GM12878 (cell line): ENCODE data around the gene ADAP1. TPM values are rescaled to one million over a fixed set of nuclear protein-coding genes. Genes with fewer than 3 reads are reported as not detected.

Experiments
- ATAC-seq: fragments of 200-7000 bp; cut with Tn5 transposase; 3 replicates; pipeline ENCODE4 v1.9.1; 2020; ENCODE audit warnings: mild to moderate bottlenecking, moderate library complexity
- BruUV-seq: library from RNA; stranded (reverse); fragments of 400-500 nt; replicated peaks from 2 replicates; lab custom pipeline; 2021; lab: Mats Ljungman, UMichigan
- CTCF ChIA-PET: fragments of 300-600 bp; sonication (Branson Sonifier 250); formaldehyde crosslinking; extraction: SDS; loops from one replicate; lab custom pipeline; 2021; ENCODE audit warnings: inconsistent platforms; lab: Yijun Ruan, JAX
- POLR2A ChIA-PET: fragments of 350-600 bp; formaldehyde crosslinking; extraction: SDS; loops from one replicate; lab custom pipeline; 2021; ENCODE audit warnings: inconsistent platforms; lab: Charles Lee
- RAD21 ChIA-PET: fragments of 300-600 bp; sonication (Branson Sonifier 250); formaldehyde crosslinking; loops from one replicate; lab custom pipeline; 2023; ENCODE audit warnings: antibody characterized with exemption; ENCODE audit not compliant: unreplicated experiment; lab: Charles Lee
- SMC1A ChIA-PET: fragments of 300-600 bp; sonication (Branson Sonifier 250); formaldehyde crosslinking; loops from one replicate; lab custom pipeline; 2023; ENCODE audit not compliant: unreplicated experiment, uncharacterized antibody; lab: Charles Lee
- DNase-seq: peaks from one replicate; pipeline ENCODE4 v3.0.0-alpha.2; 2011; ENCODE audit warnings: low read depth, low spot score
- FAIRE-seq: peaks from 3 replicates; lab custom pipeline; 2011; peaks lifted over from hg19 to GRCh38; lab: Jason Lieb, UNC
- H2AFZ ChIP-seq: 2 replicates; pipeline ENCODE4 v1.6.0; 2011; ENCODE audit warnings: low read depth, low read length, control low read depth; ENCODE audit not compliant: control insufficient read depth
- H3K27ac ChIP-seq: 2 replicates; pipeline ENCODE4 v1.5.1; 2011; ENCODE audit warnings: control low read depth; ENCODE audit not compliant: control insufficient read depth, insufficient read depth
- H3K27me3 ChIP-seq, 2 experiments: replicated peaks in 1 of 2; 2 replicates each; pipeline versions ENCODE4 v1.6.0 to v1.6.1; 2011; ENCODE audit warnings: low read length in 1 of 2; ENCODE audit not compliant: control insufficient read depth in 2 of 2, insufficient read depth in 2 of 2
- H3K36me3 ChIP-seq, 2 experiments: 2 replicates each; pipeline ENCODE4 v1.5.1; 2011; ENCODE audit warnings: low read length in 1 of 2; ENCODE audit not compliant: control insufficient read depth in 2 of 2, insufficient read depth in 2 of 2
- H3K4me1 ChIP-seq: 2 replicates; pipeline ENCODE4 v1.6.1; 2011; ENCODE audit warnings: mild to moderate bottlenecking, low read length, moderate library complexity, mixed read lengths; ENCODE audit not compliant: control insufficient read depth, insufficient read depth
- H3K4me2 ChIP-seq: 2 replicates; pipeline ENCODE4 v1.6.0; 2011; ENCODE audit warnings: control low read depth; ENCODE audit not compliant: control insufficient read depth, insufficient read depth
- H3K4me3 ChIP-seq: fragments of 200-600 bp; sonication (generic); 2 replicates; pipeline ENCODE4 v1.5.1; 2016
- H3K79me2 ChIP-seq: 2 replicates; pipeline ENCODE4 v1.6.0; 2011; ENCODE audit warnings: low read length; ENCODE audit not compliant: control insufficient read depth, insufficient read depth
- H3K9ac ChIP-seq: 2 replicates; pipeline ENCODE4 v1.8.0; 2011; ENCODE audit warnings: low read length, control low read depth, mixed read lengths; ENCODE audit not compliant: control insufficient read depth, insufficient read depth
- H3K9me3 ChIP-seq: replicated peaks from 3 replicates; pipeline ENCODE4 v1.5.1; 2011; ENCODE audit warnings: mild to moderate bottlenecking, low read length; ENCODE audit not compliant: control insufficient read depth, insufficient read depth
- H4K20me1 ChIP-seq: 2 replicates; pipeline ENCODE4 v1.6.0; 2011; ENCODE audit not compliant: control insufficient read depth, insufficient read depth
- CEBPB ChIP-seq, 2 experiments: fragments of 150-350 bp in 1 of 2; IDR thresholded peaks; 2 replicates each; pipeline ENCODE4 v1.6.1; 2012 to 2014; ENCODE audit warnings: low read depth in 2 of 2, low read length in 2 of 2, borderline replicate concordance in 1 of 2, inconsistent platforms in 1 of 2
- ETV6 ChIP-seq, 2 experiments: fragments of 450-650 bp in 1 of 2; IDR thresholded peaks in 1 of 2; conservative IDR thresholded peaks in 1 of 2; 2 replicates each; pipeline ENCODE4 v1.6.1; 2014; ENCODE audit warnings: antibody characterized with exemption in 1 of 2, borderline replicate concordance in 1 of 2, low read depth in 1 of 2, mild to moderate bottlenecking in 1 of 2, moderate library complexity in 1 of 2
- FOXK2 ChIP-seq: fragments of 450-650 bp; IDR thresholded peaks from 2 replicates; pipeline ENCODE4 v1.6.1; 2017; ENCODE audit warnings: mild to moderate bottlenecking, moderate library complexity
- HCFC1 ChIP-seq: fragments of 150-350 bp; IDR thresholded peaks from 2 replicates; pipeline ENCODE4 v1.6.1; 2014; ENCODE audit warnings: low read length
- MEF2A ChIP-seq: IDR thresholded peaks from 2 replicates; pipeline ENCODE4 v1.6.1; 2011; ENCODE audit warnings: low read depth, mild to moderate bottlenecking, low read length, moderate library complexity; ENCODE audit not compliant: insufficient read depth
- MTA2 ChIP-seq: fragments of 450-650 bp; IDR thresholded peaks from 2 replicates; pipeline ENCODE4 v1.6.1; 2016; ENCODE audit warnings: low read depth, mild to moderate bottlenecking, moderate library complexity
- MYB ChIP-seq: fragments of 150-350 bp; IDR thresholded peaks from 2 replicates; pipeline ENCODE4 v1.6.1; 2014; ENCODE audit warnings: mild to moderate bottlenecking, low read depth, low read length, borderline replicate concordance
- NFIC ChIP-seq: IDR thresholded peaks from 2 replicates; pipeline ENCODE4 v1.6.1; 2012; ENCODE audit warnings: low read depth, mild to moderate bottlenecking, inconsistent platforms, low read length, moderate library complexity
- RBBP5 ChIP-seq: fragments of 200-600 bp; sonication (generic); conservative IDR thresholded peaks from 2 replicates; pipeline ENCODE4 v1.6.1; 2016
- RCOR1 ChIP-seq: conservative IDR thresholded peaks from 2 replicates; pipeline ENCODE4 v1.6.1; 2012; ENCODE audit warnings: low read depth, low read length, improper control_type of control experiment
- SPI1 ChIP-seq: IDR thresholded peaks from 2 replicates; pipeline ENCODE4 v1.6.1; 2011; ENCODE audit warnings: low read depth, mild to moderate bottlenecking, low read length, moderate library complexity, borderline replicate concordance; ENCODE audit not compliant: insufficient read depth
- STAT3 ChIP-seq: IDR thresholded peaks from 2 replicates; pipeline ENCODE4 v1.6.1; 2011; ENCODE audit warnings: low read depth, low read length, improper control_type of control experiment
- TCF7 ChIP-seq: IDR thresholded peaks from 2 replicates; pipeline ENCODE4 v1.6.1; 2014; ENCODE audit warnings: antibody characterized with exemption, borderline replicate concordance
- ZNF274 ChIP-seq: IDR thresholded peaks from one replicate; pipeline ENCODE4 v1.8.0; 2011; ENCODE audit not compliant: insufficient read length, insufficient read depth
- WGBS: methylation state at CpG from one replicate; pipeline ENCODE4 v1.1.6; 2016; ENCODE audit warnings: low lambda C conversion rate; ENCODE audit not compliant: insufficient replicate concordance, insufficient coverage; ENCODE audit errors: missing lambda C conversion rate; 5-methylcytosine and 5-hydroxymethylcytosine counted together
- in situ Hi-C: fragments of 300-500 bp; cut with MboI; formaldehyde crosslinking; loops from 9 replicates; pipeline ENCODE4 v1.14.3; 2018; ENCODE audit warnings: mixed read lengths
- intact Hi-C: fragments of 100-400 bp; cut with micrococcal nuclease; formaldehyde crosslinking; loops from one replicate; pipeline ENCODE4 v1.14.2; 2022; ENCODE audit not compliant: unreplicated experiment
- polyA plus RNA-seq, 11 experiments: library from polyadenylated mRNA; depleted of rRNA in 4 of 11; unstranded in 6 of 11; stranded (reverse) in 5 of 11; fragments of >200 nt; fragmentation: Nextera tagmentation in 4 of 11; fragmentation: Illumina TruSeq in 1 of 11; extraction: Ambion mirVana in 4 of 11; extraction: Trizol in 1 of 11; gene quantifications; 1 replicate in 1 of 11; 2 replicates in 10 of 11; pipeline versions ENCODE4 v1.2.1 to v1.2.3, GENCODE V29; 2011 to 2016; ENCODE audit warnings: inconsistent platforms in 2 of 11, missing spikeins in 2 of 11, low read depth in 1 of 11
- total RNA-seq, 4 experiments: library from RNA; depleted of rRNA in 3 of 4; stranded (reverse); fragments of >200 nt in 3 of 4; fragmentation: Illumina TruSeq in 1 of 4; extraction: Trizol in 1 of 4; gene quantifications; 2 replicates each; pipeline versions ENCODE4 v1.2.1 to v1.2.3, GENCODE V29; 2013 to 2021
- TF ChIP-seq, protein P1 (sequence below): fragments of 450-650 bp; IDR thresholded peaks from 2 replicates; pipeline ENCODE4 v1.6.1; 2018; ENCODE audit warnings: borderline replicate concordance, mild to moderate bottlenecking; ENCODE audit not compliant: partially characterized antibody
- TF ChIP-seq, protein P2 (sequence below): IDR thresholded peaks from 2 replicates; pipeline ENCODE4 v1.6.1; 2012; ENCODE audit warnings: low read depth, low read length, improper control_type of control experiment
- TF ChIP-seq, protein P3 (sequence below): fragments of 450-650 bp; IDR thresholded peaks from 2 replicates; pipeline ENCODE4 v1.6.1; 2017; ENCODE audit warnings: mild to moderate bottlenecking, moderate library complexity

Gene ADAP1
- total and polyA plus RNA-seq, 10 of the 15 experiments (the other 5 are each of a cell fraction or from before 2014, with no cell fraction given): 0.22 to 44.2 (median 22.0) TPM; not detected in 1

DNA sequence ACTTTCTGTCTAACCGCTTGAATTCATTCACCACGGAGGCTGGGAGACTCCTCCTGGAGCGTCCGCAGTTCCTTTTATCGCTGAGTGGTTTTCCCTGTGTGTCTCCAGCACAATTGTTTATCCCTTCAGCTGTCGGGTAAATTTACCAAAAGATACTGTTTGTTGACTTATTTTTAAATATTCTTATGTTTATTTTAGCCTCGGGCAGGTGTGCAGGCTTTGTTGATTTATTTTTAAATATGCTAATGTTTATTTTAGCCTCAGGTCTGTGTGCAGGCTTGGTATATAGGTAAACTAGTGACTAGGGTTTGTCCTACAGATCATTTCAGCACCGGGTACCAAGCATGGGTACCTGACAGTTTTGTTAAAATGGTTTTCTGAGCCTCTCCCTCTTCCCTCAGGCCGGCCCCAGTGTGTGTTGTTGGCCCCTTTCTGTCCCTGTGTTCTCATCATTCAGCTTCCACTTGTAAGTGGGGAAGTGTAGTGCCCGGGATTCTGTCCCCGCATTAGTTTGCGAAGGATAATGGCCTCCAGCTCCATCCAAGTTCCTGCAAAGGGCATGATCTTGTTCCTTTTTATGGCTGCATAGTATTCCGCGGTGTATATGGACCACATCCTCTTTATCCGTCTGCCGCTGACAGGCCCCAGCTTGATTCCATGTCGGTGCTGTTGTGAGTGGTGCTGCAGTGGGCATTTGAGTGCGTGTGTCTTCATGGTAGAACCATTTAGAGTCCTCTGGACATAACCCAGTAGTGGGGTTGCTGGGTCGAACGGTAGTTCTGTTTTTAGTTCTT is 72.8 kb downstream of the ADAP1 start:
- Histone ChIP-seq H3K79me2 (peaks cover 64% of the 10 kb centered on the region), H3K9ac (no peak overlapping the region), H3K27ac (no peak overlapping the region), H3K4me2 (no peak overlapping the region), H3K4me1 (no peaks in the 10 kb centered on the region), H3K36me3 (peaks cover 0 to 4% of the 10 kb centered on the region in 2 experiments; a peak in 3 of 4 replicates), H3K27me3 (no peaks in the 10 kb centered on the region), H4K20me1 (peaks cover 3% of the 10 kb centered on the region; the same call in 1 of the 2 replicates), H3K4me3 (no peak overlapping the region), H3K9me3 (no peaks in the 10 kb centered on the region; the same call in 2 of the 3 replicates), H2AFZ (no peak overlapping the region)
- RAD21 ChIA-PET: no interaction called here
- no peak for DNase-seq
- in situ Hi-C loops: no loop called here
- SMC1A ChIA-PET: no interaction called here
- CTCF ChIA-PET: interaction anchor here (1.3 kb wide), 1 partner anchor 8 kb away, joined by 3 read pairs; no protein-coding TSS in a partner anchor
- POLR2A ChIA-PET: no interaction called here
- 85% methylated on average over 20 of the region's 20 CpGs for WGBS
- FAIRE-seq: no peak
- intact Hi-C loops: no loop called here
- no TSS peak for BruUV-seq
- ATAC-seq: no peak
- TF ChIP-seq, protein P1, sequence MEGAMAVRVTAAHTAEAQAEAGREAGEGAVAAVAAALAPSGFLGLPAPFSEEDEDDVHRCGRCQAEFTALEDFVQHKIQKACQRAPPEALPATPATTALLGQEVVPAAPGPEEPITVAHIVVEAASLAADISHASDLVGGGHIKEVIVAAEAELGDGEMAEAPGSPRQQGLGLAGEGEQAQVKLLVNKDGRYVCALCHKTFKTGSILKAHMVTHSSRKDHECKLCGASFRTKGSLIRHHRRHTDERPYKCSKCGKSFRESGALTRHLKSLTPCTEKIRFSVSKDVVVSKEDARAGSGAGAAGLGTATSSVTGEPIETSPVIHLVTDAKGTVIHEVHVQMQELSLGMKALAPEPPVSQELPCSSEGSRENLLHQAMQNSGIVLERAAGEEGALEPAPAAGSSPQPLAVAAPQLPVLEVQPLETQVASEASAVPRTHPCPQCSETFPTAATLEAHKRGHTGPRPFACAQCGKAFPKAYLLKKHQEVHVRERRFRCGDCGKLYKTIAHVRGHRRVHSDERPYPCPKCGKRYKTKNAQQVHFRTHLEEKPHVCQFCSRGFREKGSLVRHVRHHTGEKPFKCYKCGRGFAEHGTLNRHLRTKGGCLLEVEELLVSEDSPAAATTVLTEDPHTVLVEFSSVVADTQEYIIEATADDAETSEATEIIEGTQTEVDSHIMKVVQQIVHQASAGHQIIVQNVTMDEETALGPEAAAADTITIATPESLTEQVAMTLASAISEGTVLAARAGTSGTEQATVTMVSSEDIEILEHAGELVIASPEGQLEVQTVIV: no peak
- TF ChIP-seq RCOR1: no peak
- TF ChIP-seq NFIC: no peak
- no peak for TF ChIP-seq MTA2
- no peak for TF ChIP-seq FOXK2
- TF ChIP-seq, protein P2, sequence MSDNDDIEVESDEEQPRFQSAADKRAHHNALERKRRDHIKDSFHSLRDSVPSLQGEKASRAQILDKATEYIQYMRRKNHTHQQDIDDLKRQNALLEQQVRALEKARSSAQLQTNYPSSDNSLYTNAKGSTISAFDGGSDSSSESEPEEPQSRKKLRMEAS: no peak
- TF ChIP-seq TCF7: no peak
- no peak for TF ChIP-seq MYB
- no peak for TF ChIP-seq CEBPB (IDR thresholded peaks at IDR 0.05; ENCODE audit: borderline replicate concordance in 1 of 2, low read depth in 2 of 2, low read length in 2 of 2)
- TF ChIP-seq, protein P3, sequence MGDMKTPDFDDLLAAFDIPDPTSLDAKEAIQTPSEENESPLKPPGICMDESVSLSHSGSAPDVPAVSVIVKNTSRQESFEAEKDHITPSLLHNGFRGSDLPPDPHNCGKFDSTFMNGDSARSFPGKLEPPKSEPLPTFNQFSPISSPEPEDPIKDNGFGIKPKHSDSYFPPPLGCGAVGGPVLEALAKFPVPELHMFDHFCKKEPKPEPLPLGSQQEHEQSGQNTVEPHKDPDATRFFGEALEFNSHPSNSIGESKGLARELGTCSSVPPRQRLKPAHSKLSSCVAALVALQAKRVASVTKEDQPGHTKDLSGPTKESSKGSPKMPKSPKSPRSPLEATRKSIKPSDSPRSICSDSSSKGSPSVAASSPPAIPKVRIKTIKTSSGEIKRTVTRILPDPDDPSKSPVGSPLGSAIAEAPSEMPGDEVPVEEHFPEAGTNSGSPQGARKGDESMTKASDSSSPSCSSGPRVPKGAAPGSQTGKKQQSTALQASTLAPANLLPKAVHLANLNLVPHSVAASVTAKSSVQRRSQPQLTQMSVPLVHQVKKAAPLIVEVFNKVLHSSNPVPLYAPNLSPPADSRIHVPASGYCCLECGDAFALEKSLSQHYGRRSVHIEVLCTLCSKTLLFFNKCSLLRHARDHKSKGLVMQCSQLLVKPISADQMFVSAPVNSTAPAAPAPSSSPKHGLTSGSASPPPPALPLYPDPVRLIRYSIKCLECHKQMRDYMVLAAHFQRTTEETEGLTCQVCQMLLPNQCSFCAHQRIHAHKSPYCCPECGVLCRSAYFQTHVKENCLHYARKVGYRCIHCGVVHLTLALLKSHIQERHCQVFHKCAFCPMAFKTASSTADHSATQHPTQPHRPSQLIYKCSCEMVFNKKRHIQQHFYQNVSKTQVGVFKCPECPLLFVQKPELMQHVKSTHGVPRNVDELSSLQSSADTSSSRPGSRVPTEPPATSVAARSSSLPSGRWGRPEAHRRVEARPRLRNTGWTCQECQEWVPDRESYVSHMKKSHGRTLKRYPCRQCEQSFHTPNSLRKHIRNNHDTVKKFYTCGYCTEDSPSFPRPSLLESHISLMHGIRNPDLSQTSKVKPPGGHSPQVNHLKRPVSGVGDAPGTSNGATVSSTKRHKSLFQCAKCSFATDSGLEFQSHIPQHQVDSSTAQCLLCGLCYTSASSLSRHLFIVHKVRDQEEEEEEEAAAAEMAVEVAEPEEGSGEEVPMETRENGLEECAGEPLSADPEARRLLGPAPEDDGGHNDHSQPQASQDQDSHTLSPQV: no peak
- no peak for TF ChIP-seq STAT3
- no peak for TF ChIP-seq ZNF274
- TF ChIP-seq ETV6 (conservative IDR thresholded peaks at IDR 0.05 in 1 of 2, IDR thresholded peaks at IDR 0.05 in 1 of 2; ENCODE audit: borderline replicate concordance in 1 of 2, low read depth in 1 of 2): no peak
- no peak for TF ChIP-seq RBBP5
- no peak for TF ChIP-seq HCFC1
- TF ChIP-seq SPI1: no peak
- TF ChIP-seq MEF2A: no peak
